WTC11 (cell line): ENCODE data around the gene SIGMAR1. TPM values are rescaled to one million over a fixed set of nuclear protein-coding genes. Genes with fewer than 3 reads are reported as not detected.
A peak's percentile ranks its signal among the peaks of the same experiment; 100 is the strongest.

Experiments
- ATAC-seq: fragments of 200-7000 bp; cut with Tn5 transposase; 2 replicates; pipeline ENCODE4 v1.10.0; 2021; ENCODE audit warnings: mild to moderate bottlenecking, moderate library complexity
- CTCF ChIA-PET: fragments of 300-600 bp; sonication (Branson Sonifier 250); formaldehyde crosslinking; loops from one replicate; lab custom pipeline; 2021; ENCODE audit warnings: antibody characterized with exemption; lab: Charles Lee
- POLR2A ChIA-PET: fragments of 350-600 bp; sonication (Branson Sonifier 250); formaldehyde crosslinking; loops from one replicate; lab custom pipeline; 2021; ENCODE audit warnings: antibody characterized with exemption; lab: Charles Lee
- DNase-seq: peaks from one replicate; pipeline ENCODE4 v3.0.0; 2021; ENCODE audit warnings: low spot score
- H3K27ac Mint-ChIP-seq: 2 replicates; pipeline ENCODE4 v1.8.0; 2021; ENCODE audit warnings: mixed read lengths
- H3K27me3 Mint-ChIP-seq: 2 replicates; pipeline ENCODE4 v1.8.0; 2021; ENCODE audit warnings: low read depth, mild to moderate bottlenecking, moderate library complexity, mixed read lengths
- H3K36me3 Mint-ChIP-seq: 2 replicates; pipeline ENCODE4 v1.8.0; 2021; ENCODE audit warnings: mixed read lengths
- H3K4me1 Mint-ChIP-seq: 2 replicates; pipeline ENCODE4 v1.8.0; 2022; ENCODE audit warnings: mixed read lengths
- H3K4me3 Mint-ChIP-seq: 2 replicates; pipeline ENCODE4 v1.8.0; 2021; ENCODE audit warnings: mild to moderate bottlenecking, moderate library complexity, mixed read lengths
- H3K9me3 Mint-ChIP-seq: 2 replicates; pipeline ENCODE4 v1.8.0; 2021; ENCODE audit warnings: mixed read lengths
- ELF4 ChIP-seq: sonication (generic); formaldehyde crosslinking; IDR thresholded peaks from 2 replicates; pipeline ENCODE4 v1.8.1; 2022; ENCODE audit warnings: low read depth, mild to moderate bottlenecking, moderate library complexity, missing genetic modification reagents
- JAZF1 ChIP-seq: fragments of 250-450 bp; sonication (Bioruptor Pico); IDR thresholded peaks from 2 replicates; pipeline ENCODE4 v1.9.0; 2021; ENCODE audit warnings: moderate library complexity, mild to moderate bottlenecking, inconsistent platforms
- MYBL2 ChIP-seq: sonication (generic); formaldehyde crosslinking; IDR thresholded peaks from 2 replicates; pipeline ENCODE4 v1.8.1; 2023; ENCODE audit warnings: mild to moderate bottlenecking, moderate library complexity, missing genetic modification reagents
- NFYB ChIP-seq: sonication (generic); formaldehyde crosslinking; conservative IDR thresholded peaks from 2 replicates; pipeline ENCODE4 v1.8.0; 2022; ENCODE audit warnings: low read depth, missing genetic modification reagents
- SMAD4 ChIP-seq: sonication (generic); formaldehyde crosslinking; IDR thresholded peaks from 2 replicates; pipeline ENCODE4 v1.8.0; 2022; ENCODE audit warnings: mild to moderate bottlenecking, missing genetic modification reagents
- SOX15 ChIP-seq: fragments of 250-450 bp; sonication (Bioruptor Pico); IDR thresholded peaks from 2 replicates; pipeline ENCODE4 v1.9.0; 2021; ENCODE audit warnings: mild to moderate bottlenecking
- SP1 ChIP-seq: sonication (generic); formaldehyde crosslinking; conservative IDR thresholded peaks from 2 replicates; pipeline ENCODE4 v1.8.1; 2022; ENCODE audit warnings: missing genetic modification reagents
- total RNA-seq: library from RNA; stranded (reverse); gene quantifications from 3 replicates; pipeline ENCODE4 v1.2.3, GENCODE V29; 2021
- TF ChIP-seq, protein P1 (sequence below): sonication (generic); formaldehyde crosslinking; IDR thresholded peaks from 2 replicates; pipeline ENCODE4 v1.8.1; 2022; ENCODE audit warnings: mild to moderate bottlenecking, missing genetic modification reagents, moderate library complexity, borderline replicate concordance
- TF ChIP-seq, protein P2 (sequence below): sonication (generic); formaldehyde crosslinking; IDR thresholded peaks from 2 replicates; pipeline ENCODE4 v1.8.1; 2022; ENCODE audit warnings: low read depth, missing genetic modification reagents, borderline replicate concordance
- TF ChIP-seq, protein P3 (sequence below): sonication (generic); formaldehyde crosslinking; IDR thresholded peaks from 2 replicates; pipeline ENCODE4 v1.8.0; 2022; ENCODE audit warnings: mild to moderate bottlenecking, missing genetic modification reagents
- TF ChIP-seq, protein P4 (sequence below): sonication (generic); formaldehyde crosslinking; IDR thresholded peaks from 2 replicates; pipeline ENCODE4 v1.8.0; 2022; ENCODE audit warnings: missing genetic modification reagents
- TF ChIP-seq, protein P5 (sequence below): sonication (generic); formaldehyde crosslinking; IDR thresholded peaks from 2 replicates; pipeline ENCODE4 v1.8.1; 2023; ENCODE audit warnings: mild to moderate bottlenecking, missing genetic modification reagents, moderate library complexity
- TF ChIP-seq, protein P6 (sequence below): sonication (generic); formaldehyde crosslinking; IDR thresholded peaks from 2 replicates; pipeline ENCODE4 v1.8.1; 2023; ENCODE audit warnings: mild to moderate bottlenecking, moderate library complexity, missing genetic modification reagents
- TF ChIP-seq, protein P7 (sequence below): fragments of 200-600 bp; IDR thresholded peaks from 2 replicates; pipeline ENCODE4 v1.8.0; 2022; ENCODE audit warnings: antibody characterized with exemption

The SIGMAR1 gene
- total RNA-seq, 1 experiment from 2014 or later, result 108 TPM

DNA sequence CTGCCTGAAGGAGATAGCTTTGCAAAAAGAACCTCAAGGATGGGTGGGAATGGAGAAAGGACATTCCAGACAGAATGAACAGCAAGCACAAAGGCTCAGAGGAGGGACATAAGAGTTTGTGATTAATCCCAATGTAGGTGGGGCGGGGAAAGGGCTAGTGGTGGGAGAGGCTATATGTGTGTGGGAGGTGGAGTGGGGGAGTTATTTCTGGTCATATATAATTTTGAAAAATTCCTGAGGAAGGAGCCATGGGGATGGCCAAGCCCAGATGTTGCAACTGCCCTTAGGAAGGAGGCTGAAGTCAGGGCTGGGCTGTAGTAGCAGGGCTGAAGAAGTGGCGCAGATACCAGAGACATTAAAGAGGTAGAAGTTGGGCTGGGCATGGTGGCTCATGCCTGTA, 38.3 kb upstream of the SIGMAR1 start:
- POLR2A ChIA-PET, result interaction anchor here (1.0 to 1.5 kb wide), 2 partner anchors 25 to 98 kb away, joined by 3 read pairs; no protein-coding TSS in a partner anchor
- H3K27me3 Mint-ChIP-seq, result peaks cover 3% of the 10 kb centered on the region; the same call in 1 of the 2 replicates
- H3K36me3 Mint-ChIP-seq, result no peaks in the 10 kb centered on the region
- H3K4me3 Mint-ChIP-seq, result no peak overlapping the region
- H3K9me3 Mint-ChIP-seq, result no peaks in the 10 kb centered on the region
- CTCF ChIA-PET, result interaction anchor here (0.7 to 5.0 kb wide), 9 partner anchors 11 to 372 kb away, joined by 3 to 120 read pairs (median 4); partner anchors contain the start of genes CCL19, CCL27 and GALT
- peaks cover 5% of the 10 kb centered on the region for H3K4me1 Mint-ChIP-seq
- H3K27ac Mint-ChIP-seq, result no peak overlapping the region
- DNase-seq, result no peak
- no peak for TF ChIP-seq NFYB (CRISPR knock-in tag)
- no peak for TF ChIP-seq SMAD4 (CRISPR knock-in tag)
- TF ChIP-seq MYBL2 (CRISPR knock-in tag), result no peak
- no peak for TF ChIP-seq JAZF1 (CRISPR knock-in tag)
- TF ChIP-seq, protein P1, sequence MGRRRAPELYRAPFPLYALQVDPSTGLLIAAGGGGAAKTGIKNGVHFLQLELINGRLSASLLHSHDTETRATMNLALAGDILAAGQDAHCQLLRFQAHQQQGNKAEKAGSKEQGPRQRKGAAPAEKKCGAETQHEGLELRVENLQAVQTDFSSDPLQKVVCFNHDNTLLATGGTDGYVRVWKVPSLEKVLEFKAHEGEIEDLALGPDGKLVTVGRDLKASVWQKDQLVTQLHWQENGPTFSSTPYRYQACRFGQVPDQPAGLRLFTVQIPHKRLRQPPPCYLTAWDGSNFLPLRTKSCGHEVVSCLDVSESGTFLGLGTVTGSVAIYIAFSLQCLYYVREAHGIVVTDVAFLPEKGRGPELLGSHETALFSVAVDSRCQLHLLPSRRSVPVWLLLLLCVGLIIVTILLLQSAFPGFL (CRISPR knock-in tag), result no peak
- TF ChIP-seq, protein P2, sequence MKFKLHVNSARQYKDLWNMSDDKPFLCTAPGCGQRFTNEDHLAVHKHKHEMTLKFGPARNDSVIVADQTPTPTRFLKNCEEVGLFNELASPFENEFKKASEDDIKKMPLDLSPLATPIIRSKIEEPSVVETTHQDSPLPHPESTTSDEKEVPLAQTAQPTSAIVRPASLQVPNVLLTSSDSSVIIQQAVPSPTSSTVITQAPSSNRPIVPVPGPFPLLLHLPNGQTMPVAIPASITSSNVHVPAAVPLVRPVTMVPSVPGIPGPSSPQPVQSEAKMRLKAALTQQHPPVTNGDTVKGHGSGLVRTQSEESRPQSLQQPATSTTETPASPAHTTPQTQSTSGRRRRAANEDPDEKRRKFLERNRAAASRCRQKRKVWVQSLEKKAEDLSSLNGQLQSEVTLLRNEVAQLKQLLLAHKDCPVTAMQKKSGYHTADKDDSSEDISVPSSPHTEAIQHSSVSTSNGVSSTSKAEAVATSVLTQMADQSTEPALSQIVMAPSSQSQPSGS (CRISPR knock-in tag), result no peak
- TF ChIP-seq SP1, result no peak
- TF ChIP-seq, protein P3, sequence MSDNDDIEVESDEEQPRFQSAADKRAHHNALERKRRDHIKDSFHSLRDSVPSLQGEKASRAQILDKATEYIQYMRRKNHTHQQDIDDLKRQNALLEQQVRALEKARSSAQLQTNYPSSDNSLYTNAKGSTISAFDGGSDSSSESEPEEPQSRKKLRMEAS (CRISPR knock-in tag), result no peak
- no peak for TF ChIP-seq SOX15 (CRISPR knock-in tag)
- TF ChIP-seq, protein P4, sequence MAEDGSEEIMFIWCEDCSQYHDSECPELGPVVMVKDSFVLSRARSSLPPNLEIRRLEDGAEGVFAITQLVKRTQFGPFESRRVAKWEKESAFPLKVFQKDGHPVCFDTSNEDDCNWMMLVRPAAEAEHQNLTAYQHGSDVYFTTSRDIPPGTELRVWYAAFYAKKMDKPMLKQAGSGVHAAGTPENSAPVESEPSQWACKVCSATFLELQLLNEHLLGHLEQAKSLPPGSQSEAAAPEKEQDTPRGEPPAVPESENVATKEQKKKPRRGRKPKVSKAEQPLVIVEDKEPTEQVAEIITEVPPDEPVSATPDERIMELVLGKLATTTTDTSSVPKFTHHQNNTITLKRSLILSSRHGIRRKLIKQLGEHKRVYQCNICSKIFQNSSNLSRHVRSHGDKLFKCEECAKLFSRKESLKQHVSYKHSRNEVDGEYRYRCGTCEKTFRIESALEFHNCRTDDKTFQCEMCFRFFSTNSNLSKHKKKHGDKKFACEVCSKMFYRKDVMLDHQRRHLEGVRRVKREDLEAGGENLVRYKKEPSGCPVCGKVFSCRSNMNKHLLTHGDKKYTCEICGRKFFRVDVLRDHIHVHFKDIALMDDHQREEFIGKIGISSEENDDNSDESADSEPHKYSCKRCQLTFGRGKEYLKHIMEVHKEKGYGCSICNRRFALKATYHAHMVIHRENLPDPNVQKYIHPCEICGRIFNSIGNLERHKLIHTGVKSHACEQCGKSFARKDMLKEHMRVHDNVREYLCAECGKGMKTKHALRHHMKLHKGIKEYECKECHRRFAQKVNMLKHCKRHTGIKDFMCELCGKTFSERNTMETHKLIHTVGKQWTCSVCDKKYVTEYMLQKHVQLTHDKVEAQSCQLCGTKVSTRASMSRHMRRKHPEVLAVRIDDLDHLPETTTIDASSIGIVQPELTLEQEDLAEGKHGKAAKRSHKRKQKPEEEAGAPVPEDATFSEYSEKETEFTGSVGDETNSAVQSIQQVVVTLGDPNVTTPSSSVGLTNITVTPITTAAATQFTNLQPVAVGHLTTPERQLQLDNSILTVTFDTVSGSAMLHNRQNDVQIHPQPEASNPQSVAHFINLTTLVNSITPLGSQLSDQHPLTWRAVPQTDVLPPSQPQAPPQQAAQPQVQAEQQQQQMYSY, result no peak
- ATAC-seq, result no peak

DNA sequence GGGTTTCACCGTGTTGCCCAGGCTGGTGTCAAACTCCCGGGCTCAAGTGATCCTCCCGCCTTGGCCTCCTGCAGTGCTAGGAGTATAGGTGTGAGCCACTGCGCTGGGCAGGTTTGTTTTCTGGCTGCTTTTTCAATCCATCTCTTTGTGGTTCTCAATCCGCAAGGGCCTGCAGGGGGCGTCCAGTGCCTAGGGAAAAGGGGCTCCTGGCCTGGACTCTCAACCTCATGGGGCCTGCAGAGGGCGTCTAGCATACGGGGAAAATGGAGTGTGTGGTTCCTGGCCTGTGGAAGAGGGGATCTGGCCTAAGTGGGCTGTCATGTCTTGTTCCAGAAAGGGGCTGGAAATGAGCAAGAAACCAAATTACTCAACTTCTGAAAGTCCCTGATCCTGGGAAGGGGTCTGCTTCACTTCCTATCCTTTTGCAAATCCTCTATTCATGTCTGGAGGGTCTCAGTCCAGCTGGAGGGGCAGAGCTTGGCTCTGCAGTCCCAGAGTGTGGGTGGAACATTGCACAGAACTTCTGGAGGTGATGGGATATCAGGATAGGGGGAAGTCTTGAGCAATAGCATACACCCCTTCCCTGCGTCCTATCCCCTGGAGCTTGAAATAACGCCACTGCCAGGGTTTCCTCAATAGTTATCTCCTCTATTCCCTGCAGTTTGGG, 37.6 kb upstream of the SIGMAR1 start:
- no peak overlapping the region for H3K4me3 Mint-ChIP-seq
- DNase-seq, result peak; percentile 92
- POLR2A ChIA-PET, result interaction anchor here (1.0 to 1.5 kb wide), 3 partner anchors 10 to 97 kb away, joined by 3 read pairs; no protein-coding TSS in a partner anchor
- TF ChIP-seq, protein P5, sequence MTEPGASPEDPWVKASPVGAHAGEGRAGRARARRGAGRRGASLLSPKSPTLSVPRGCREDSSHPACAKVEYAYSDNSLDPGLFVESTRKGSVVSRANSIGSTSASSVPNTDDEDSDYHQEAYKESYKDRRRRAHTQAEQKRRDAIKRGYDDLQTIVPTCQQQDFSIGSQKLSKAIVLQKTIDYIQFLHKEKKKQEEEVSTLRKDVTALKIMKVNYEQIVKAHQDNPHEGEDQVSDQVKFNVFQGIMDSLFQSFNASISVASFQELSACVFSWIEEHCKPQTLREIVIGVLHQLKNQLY, result no peak
- TF ChIP-seq, protein P6, sequence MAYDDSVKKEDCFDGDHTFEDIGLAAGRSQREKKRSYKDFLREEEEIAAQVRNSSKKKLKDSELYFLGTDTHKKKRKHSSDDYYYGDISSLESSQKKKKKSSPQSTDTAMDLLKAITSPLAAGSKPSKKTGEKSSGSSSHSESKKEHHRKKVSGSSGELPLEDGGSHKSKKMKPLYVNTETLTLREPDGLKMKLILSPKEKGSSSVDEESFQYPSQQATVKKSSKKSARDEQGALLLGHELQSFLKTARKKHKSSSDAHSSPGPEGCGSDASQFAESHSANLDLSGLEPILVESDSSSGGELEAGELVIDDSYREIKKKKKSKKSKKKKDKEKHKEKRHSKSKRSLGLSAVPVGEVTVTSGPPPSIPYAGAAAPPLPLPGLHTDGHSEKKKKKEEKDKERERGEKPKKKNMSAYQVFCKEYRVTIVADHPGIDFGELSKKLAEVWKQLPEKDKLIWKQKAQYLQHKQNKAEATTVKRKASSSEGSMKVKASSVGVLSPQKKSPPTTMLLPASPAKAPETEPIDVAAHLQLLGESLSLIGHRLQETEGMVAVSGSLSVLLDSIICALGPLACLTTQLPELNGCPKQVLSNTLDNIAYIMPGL (CRISPR knock-in tag), result 0 out of 2 replicates have a peak, but pooled peaks have one; percentile 34
- TF ChIP-seq SP1 (peak; percentile 39; the same call in 1 of the 2 replicates), ELF4 (CRISPR knock-in tag) (no peak)
- TF ChIP-seq, protein P7, sequence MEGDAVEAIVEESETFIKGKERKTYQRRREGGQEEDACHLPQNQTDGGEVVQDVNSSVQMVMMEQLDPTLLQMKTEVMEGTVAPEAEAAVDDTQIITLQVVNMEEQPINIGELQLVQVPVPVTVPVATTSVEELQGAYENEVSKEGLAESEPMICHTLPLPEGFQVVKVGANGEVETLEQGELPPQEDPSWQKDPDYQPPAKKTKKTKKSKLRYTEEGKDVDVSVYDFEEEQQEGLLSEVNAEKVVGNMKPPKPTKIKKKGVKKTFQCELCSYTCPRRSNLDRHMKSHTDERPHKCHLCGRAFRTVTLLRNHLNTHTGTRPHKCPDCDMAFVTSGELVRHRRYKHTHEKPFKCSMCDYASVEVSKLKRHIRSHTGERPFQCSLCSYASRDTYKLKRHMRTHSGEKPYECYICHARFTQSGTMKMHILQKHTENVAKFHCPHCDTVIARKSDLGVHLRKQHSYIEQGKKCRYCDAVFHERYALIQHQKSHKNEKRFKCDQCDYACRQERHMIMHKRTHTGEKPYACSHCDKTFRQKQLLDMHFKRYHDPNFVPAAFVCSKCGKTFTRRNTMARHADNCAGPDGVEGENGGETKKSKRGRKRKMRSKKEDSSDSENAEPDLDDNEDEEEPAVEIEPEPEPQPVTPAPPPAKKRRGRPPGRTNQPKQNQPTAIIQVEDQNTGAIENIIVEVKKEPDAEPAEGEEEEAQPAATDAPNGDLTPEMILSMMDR, result peak; percentile 52
- TF ChIP-seq, all 79 proteins: peak for 3
- peak; percentile 99 for ATAC-seq
- CTCF ChIA-PET, result interaction anchor here (0.7 to 5.0 kb wide), 12 partner anchors 10 to 373 kb away, joined by 3 to 120 read pairs (median 4); partner anchors contain the start of genes CCL19, CCL27 and GALT
- Mint-ChIP-seq H3K27ac (no peak overlapping the region), H3K36me3 (peaks cover 4% of the 10 kb centered on the region), H3K27me3 (peaks cover 6% of the 10 kb centered on the region; the same call in 1 of the 2 replicates), H3K9me3 (peaks cover 5% of the 10 kb centered on the region; the same call in 1 of the 2 replicates), H3K4me1 (peaks cover 5% of the 10 kb centered on the region)
